Mucosa of rectum (tissue), 2 donors: ENCODE results near the gene FAM174B.
A peak's percentile ranks its signal among the peaks of the same experiment; 100 is the strongest.

Experiments used
- H3K27ac ChIP-seq, 2 donors: one replicate each; pipeline ENCODE4 v1.7.0; 2013; ENCODE audit warnings: inconsistent platforms in 2 of 2, low read depth in 2 of 2, low read length in 2 of 2
- H3K27me3 ChIP-seq, 2 donors: one replicate each; pipeline ENCODE4 v1.7.0; 2013; ENCODE audit warnings: low read length in 2 of 2; ENCODE audit not compliant: control insufficient read depth in 2 of 2, insufficient read depth in 2 of 2
- H3K36me3 ChIP-seq, 2 donors: one replicate each; pipeline ENCODE4 v1.7.0; 2013; ENCODE audit warnings: low read length in 2 of 2; ENCODE audit not compliant: control insufficient read depth in 2 of 2, insufficient read depth in 2 of 2
- H3K4me1 ChIP-seq, 2 donors: one replicate each; pipeline ENCODE4 v1.7.0; 2013; ENCODE audit warnings: low read length in 2 of 2, mild to moderate bottlenecking in 1 of 2; ENCODE audit not compliant: control insufficient read depth in 2 of 2, insufficient read depth in 2 of 2
- H3K4me3 ChIP-seq, 2 donors: one replicate each; pipeline ENCODE4 v1.7.0; 2013; ENCODE audit warnings: low read length in 2 of 2
- H3K9ac ChIP-seq, 2 donors: one replicate each; pipeline ENCODE4 v1.7.0; 2013; ENCODE audit warnings: low read length in 2 of 2, low read depth in 1 of 2, mild to moderate bottlenecking in 1 of 2
- H3K9me3 ChIP-seq, 2 donors: one replicate each; pipeline ENCODE4 v1.7.0; 2013; ENCODE audit warnings: low read length in 2 of 2; ENCODE audit not compliant: control insufficient read depth in 2 of 2
- donor health status: healthy.
- donor health status: Normal muscosa, but diverticular disease.

FAM174B gene

DNA sequence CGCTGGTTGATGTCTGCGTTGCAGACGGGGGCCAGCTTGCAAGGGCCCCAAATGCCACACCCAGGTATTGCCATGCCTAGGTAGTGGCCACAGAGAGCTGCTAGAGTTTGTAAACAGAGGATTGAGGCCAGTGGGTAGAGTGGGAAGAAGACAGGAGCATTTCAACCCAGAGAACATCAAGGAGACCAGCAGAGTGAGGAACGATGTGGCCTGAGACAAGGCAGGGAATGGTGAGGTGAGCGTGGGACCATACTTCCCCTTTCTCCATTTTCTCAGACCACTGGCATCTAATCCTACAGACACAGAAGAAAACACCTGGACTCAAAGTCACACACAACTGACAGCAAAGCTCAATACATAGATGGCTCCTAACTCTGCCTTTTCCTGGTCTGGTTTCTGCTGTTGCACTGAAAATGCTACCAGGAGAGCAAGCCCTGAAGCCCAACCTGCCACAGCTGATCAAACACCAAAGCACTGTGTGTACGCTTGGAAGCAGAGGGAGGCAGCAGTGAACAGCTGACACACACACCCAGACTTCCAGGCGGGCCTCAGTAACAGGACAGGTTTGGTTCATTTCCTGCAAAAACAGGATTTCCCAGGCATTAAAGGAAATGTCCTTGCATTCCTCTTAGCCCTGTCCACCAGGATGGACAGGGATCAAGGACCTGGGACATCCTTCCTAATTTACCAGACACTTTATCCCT, 1.6 kb downstream of the FAM174B start:
- peak overlapping the region; percentile 44 for H3K27ac ChIP-seq
- no peaks in the 10 kb centered on the region for H3K9me3 ChIP-seq
- H3K4me1 ChIP-seq = peaks cover 5 to 16% of the 10 kb centered on the region in 2 donors
- no peaks in the 10 kb centered on the region for H3K36me3 ChIP-seq
- H3K9ac ChIP-seq = no peak overlapping the region
- H3K4me3 ChIP-seq = peak overlapping the region; percentile 1 to 14
- peaks cover 0 to 9% of the 10 kb centered on the region in 2 donors for H3K27me3 ChIP-seq

GRCh38 chr15:92653366-92653765, 2.2 kb downstream of the FAM174B start:
- Histone ChIP-seq H3K27me3 (peaks cover 0 to 9% of the 10 kb centered on the region in 2 donors), H3K4me1 (peaks cover 5 to 16% of the 10 kb centered on the region in 2 donors), H3K9me3 (no peaks in the 10 kb centered on the region), H3K9ac (no peak overlapping the region), H3K27ac (peak overlapping the region; percentile 44), H3K36me3 (no peaks in the 10 kb centered on the region), H3K4me3 (peak overlapping the region in 1 of 2 donors; percentile 1)

DNA sequence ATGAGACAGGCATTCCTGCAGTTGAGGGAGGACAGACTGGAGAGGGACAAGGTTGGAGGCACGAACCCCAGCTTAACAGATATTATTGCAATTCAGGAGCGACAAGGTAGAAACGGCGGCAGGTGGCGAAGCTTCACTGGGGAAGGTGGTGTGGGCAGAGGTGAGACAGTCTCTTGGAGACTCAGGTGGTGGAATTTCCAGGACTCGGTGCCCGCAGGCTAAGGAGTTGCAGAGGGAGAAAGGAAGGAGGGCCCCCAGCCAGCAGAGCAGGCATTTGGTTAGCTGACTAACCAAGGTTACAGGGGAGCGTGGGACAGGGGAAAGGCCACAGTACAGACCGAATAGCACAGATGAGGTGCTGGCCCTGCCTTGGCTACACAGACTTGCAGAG, 3.0 kb downstream of the FAM174B start:
- Histone ChIP-seq H3K9ac (no peak overlapping the region), H3K27me3 (peaks cover 0 to 9% of the 10 kb centered on the region in 2 donors), H3K27ac (peak overlapping the region in 1 of 2 donors; percentile 5), H3K9me3 (no peaks in the 10 kb centered on the region), H3K36me3 (no peaks in the 10 kb centered on the region), H3K4me3 (no peak overlapping the region), H3K4me1 (peaks cover 5 to 16% of the 10 kb centered on the region in 2 donors)

GRCh38 chr15:92651877-92652575, 3.5 kb downstream of the FAM174B start:
- H3K27me3 ChIP-seq = peaks cover 0 to 9% of the 10 kb centered on the region in 2 donors
- no peak overlapping the region for H3K9ac ChIP-seq
- H3K9me3 ChIP-seq = no peaks in the 10 kb centered on the region
- H3K27ac ChIP-seq = peak overlapping the region in 1 of 2 donors; percentile 5
- H3K36me3 ChIP-seq = no peaks in the 10 kb centered on the region
- no peak overlapping the region for H3K4me3 ChIP-seq
- H3K4me1 ChIP-seq = peaks cover 5 to 16% of the 10 kb centered on the region in 2 donors

GRCh38 chr15:92650966-92651365, 4.6 kb downstream of the FAM174B start:
- no peak overlapping the region for H3K27ac ChIP-seq
- H3K27me3 ChIP-seq = no peaks in the 10 kb centered on the region
- H3K36me3 ChIP-seq = no peaks in the 10 kb centered on the region
- H3K9me3 ChIP-seq = no peaks in the 10 kb centered on the region
- H3K4me3 ChIP-seq = no peak overlapping the region
- no peak overlapping the region for H3K9ac ChIP-seq
- peaks cover 3 to 12% of the 10 kb centered on the region in 2 donors for H3K4me1 ChIP-seq

DNA sequence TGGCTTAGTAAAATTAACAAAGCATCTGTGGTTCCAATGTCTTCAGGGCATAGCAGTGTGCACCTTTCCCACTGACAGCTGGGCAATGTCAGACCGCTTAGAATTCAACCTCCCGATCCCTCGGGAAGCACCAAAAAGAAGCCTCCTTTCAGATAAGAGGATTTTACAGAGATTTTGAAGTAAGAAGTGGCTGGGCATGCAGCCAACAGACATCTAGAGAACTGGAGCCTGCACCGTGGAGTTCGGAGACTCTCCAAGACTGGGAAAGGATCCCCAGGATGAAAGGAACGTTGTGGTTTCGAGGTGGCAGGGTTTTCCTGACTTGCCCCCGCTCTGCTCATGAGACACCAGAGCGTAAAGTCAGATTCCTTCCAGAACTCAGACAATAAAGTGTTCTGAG, 5.3 kb downstream of the FAM174B start:
- no peak overlapping the region for H3K4me3 ChIP-seq
- peaks cover 0 to 11% of the 10 kb centered on the region in 2 donors for H3K4me1 ChIP-seq
- H3K27ac ChIP-seq = no peak overlapping the region
- H3K27me3 ChIP-seq = no peaks in the 10 kb centered on the region
- no peaks in the 10 kb centered on the region for H3K9me3 ChIP-seq
- no peak overlapping the region for H3K9ac ChIP-seq
- H3K36me3 ChIP-seq = no peaks in the 10 kb centered on the region

- Histone ChIP-seq H3K4me1 (peaks cover 0 to 5% of the 10 kb centered on the region in 2 donors), H3K9ac (no peak overlapping the region), H3K27me3 (no peaks in the 10 kb centered on the region), H3K36me3 (no peaks in the 10 kb centered on the region), H3K4me3 (no peak overlapping the region), H3K27ac (no peak overlapping the region), H3K9me3 (no peaks in the 10 kb centered on the region)
Measured at GRCh38 chr15:92648190-92648875, 7.2 kb downstream of the FAM174B start.

DNA sequence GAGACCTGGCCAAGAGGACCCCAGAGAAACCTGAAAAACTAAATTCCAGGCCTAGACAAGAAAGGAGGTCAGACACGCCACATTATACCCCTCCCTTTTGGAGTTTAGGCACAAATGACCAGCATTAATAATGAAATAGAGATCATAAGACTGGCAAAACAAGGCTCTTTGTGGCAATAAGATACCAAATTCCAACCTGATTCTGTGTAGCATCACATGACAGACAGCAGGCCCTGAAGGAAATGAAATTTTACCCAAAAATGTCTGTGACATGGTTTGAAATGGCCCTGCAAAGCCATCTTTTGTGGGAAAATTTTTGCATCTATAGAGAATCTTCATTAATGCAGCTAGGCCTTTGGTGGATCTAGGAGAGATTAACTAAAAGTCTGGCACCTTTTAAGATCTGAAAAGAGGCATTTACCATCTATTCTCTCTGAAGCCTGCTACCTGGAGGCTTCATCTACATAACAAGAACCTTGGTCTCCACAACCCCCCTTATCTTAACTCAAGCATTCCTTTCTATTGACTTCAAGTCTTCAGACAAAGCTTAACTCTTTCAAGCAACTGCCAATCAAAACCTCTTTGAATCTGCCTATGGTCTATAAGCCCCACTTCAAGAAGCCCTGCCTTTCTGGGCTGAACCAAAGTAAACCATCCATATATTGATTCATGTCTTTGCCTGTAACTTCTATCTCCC, 8.0 kb downstream of the FAM174B start:
- H3K27ac ChIP-seq = no peak overlapping the region
- H3K4me3 ChIP-seq = no peak overlapping the region
- no peaks in the 10 kb centered on the region for H3K27me3 ChIP-seq
- no peak overlapping the region for H3K9ac ChIP-seq
- H3K4me1 ChIP-seq = peaks cover 0 to 3% of the 10 kb centered on the region in 2 donors
- no peaks in the 10 kb centered on the region for H3K9me3 ChIP-seq
- H3K36me3 ChIP-seq = no peaks in the 10 kb centered on the region

DNA sequence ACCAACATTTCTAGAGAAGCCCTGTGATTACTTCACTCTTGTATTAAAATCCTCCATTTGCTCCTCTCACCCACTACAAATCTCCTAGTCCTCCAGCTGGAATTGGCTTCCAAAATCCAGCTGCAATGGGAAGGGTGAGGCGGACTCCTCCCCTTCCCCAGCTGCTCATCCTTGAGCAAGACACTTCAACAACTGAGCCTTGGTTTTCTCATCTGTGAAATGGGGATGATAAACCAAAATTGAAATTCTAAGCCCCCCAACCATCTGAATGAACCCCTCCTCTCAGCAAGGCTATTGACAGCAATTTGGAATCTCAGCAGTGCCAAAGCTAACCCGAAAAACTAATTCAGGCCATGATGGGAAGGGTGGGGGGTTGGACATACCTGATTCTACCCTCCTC, 9.4 kb downstream of the FAM174B start:
- Histone ChIP-seq H3K36me3 (no peaks in the 10 kb centered on the region), H3K27me3 (no peaks in the 10 kb centered on the region), H3K9me3 (no peaks in the 10 kb centered on the region), H3K27ac (peak overlapping the region in 1 of 2 donors; percentile 52), H3K4me1 (peaks cover 0 to 3% of the 10 kb centered on the region in 2 donors), H3K9ac (no peak overlapping the region), H3K4me3 (no peak overlapping the region)
